Esophagus squamous epithelium (tissue), 5 donors: ENCODE data around the gene TULP1. TPM values are rescaled to one million over a fixed set of nuclear protein-coding genes. Genes with fewer than 3 reads are reported as not detected.
A peak's percentile ranks its signal among the peaks of the same experiment; 100 is the strongest.

ENCODE experiments used
- DNase-seq: peaks from one replicate; lab custom pipeline; 2025; lab: John Stamatoyannopoulos, UW
- H3K27ac ChIP-seq, 4 donors: fragments of 200-600 bp; sonication (generic); one replicate each; pipeline ENCODE4 v1.5.1; 2016 to 2019; ENCODE audit warnings: mild to moderate bottlenecking in 1 of 4
- H3K27me3 ChIP-seq, 4 donors: fragments of 200-600 bp; sonication (generic); 1 replicate in 3 of 4; 2 replicates in 1 of 4; pipeline versions ENCODE4 v1.5.1 to v1.6.0; 2017 to 2021; ENCODE audit warnings: antibody characterized with exemption in 1 of 4
- H3K36me3 ChIP-seq, 3 donors: fragments of 200-600 bp; sonication (generic); one replicate each; pipeline ENCODE4 v1.5.1; 2016 to 2019
- H3K4me1 ChIP-seq, 3 donors: fragments of 200-600 bp; sonication (generic); one replicate each; pipeline ENCODE4 v1.5.1; 2017 to 2019
- H3K4me3 ChIP-seq, 4 donors: fragments of 200-600 bp; sonication (generic); 1 replicate in 3 of 4; 2 replicates in 1 of 4; pipeline ENCODE4 v1.5.1; 2016 to 2019; ENCODE audit warnings: mild to moderate bottlenecking in 2 of 4, moderate library complexity in 1 of 4
- H3K9me3 ChIP-seq, 3 donors: fragments of 200-600 bp; sonication (generic); one replicate each; pipeline ENCODE4 v1.5.1; 2016 to 2019
- POLR2A ChIP-seq, 4 donors: fragments of 450-650 bp; IDR thresholded peaks; one replicate each; pipeline ENCODE4 v1.6.1; 2017; ENCODE audit warnings: antibody characterized with exemption in 4 of 4, mild to moderate bottlenecking in 4 of 4, moderate library complexity in 3 of 4
- WGBS, 2 donors: methylation state at CpG; one replicate each; pipeline ENCODE4 v1.1.5; 2018; 5-methylcytosine and 5-hydroxymethylcytosine counted together
- intact Hi-C: fragments of 100-400 bp; cut with DNase I; formaldehyde crosslinking; loops from one replicate; pipeline ENCODE4 v1.15.0; 2022
- total RNA-seq, 4 donors: library from RNA; depleted of rRNA; stranded (reverse); fragments of >200 nt; gene quantifications; one replicate each; pipeline ENCODE4 v1.1.0, GENCODE V29; 2016
- TF ChIP-seq, protein P1 (sequence below), 6 experiments: fragments of 450-650 bp in 4 of 6; fragments of 200-600 bp in 2 of 6; sonication (generic) in 2 of 6; IDR thresholded peaks; one replicate each; pipeline ENCODE4 v1.5.1; 2016 to 2019; ENCODE audit warnings: antibody characterized with exemption in 6 of 6, mild to moderate bottlenecking in 4 of 6, moderate library complexity in 4 of 6
- donor health status: DM: yes; HTN: yes; CAD: no.

Gene TULP1
- total RNA-seq, 4 donors from 2014 or later, result not detected

DNA sequence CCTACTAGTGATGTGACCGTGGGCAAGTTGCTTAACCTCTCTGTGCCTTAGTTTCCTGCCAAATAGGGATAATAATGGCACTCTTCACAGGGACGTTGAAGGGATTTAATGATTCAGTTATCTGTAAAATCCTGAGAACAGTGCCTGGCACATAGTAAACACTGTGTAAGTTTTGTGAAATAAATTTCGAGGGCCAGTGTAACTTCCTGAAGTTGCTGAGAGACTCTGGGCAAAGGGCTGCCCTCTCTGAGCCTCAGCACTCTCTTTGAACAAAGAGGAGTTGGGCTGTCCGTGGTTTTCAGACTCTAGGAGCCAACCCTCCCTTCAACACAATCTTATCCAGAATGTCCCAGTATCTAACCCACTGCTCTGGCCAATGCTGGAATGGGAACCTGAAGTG lies 13.3 kb downstream of the TULP1 start:
- Histone ChIP-seq H3K9me3 (no peaks in the 10 kb centered on the region), H3K27ac (no peak overlapping the region), H3K36me3 (no peaks in the 10 kb centered on the region), H3K4me3 (no peak overlapping the region), H3K27me3 (peaks cover 0 to 51% (median 0%) of the 10 kb centered on the region in 4 donors), H3K4me1 (peaks cover 18 to 44% (median 20%) of the 10 kb centered on the region in 3 donors)
- intact Hi-C loops, result no loop called here
- TF ChIP-seq POLR2A (IDR thresholded peaks at IDR 0.05), result no peak
- TF ChIP-seq, protein P1, sequence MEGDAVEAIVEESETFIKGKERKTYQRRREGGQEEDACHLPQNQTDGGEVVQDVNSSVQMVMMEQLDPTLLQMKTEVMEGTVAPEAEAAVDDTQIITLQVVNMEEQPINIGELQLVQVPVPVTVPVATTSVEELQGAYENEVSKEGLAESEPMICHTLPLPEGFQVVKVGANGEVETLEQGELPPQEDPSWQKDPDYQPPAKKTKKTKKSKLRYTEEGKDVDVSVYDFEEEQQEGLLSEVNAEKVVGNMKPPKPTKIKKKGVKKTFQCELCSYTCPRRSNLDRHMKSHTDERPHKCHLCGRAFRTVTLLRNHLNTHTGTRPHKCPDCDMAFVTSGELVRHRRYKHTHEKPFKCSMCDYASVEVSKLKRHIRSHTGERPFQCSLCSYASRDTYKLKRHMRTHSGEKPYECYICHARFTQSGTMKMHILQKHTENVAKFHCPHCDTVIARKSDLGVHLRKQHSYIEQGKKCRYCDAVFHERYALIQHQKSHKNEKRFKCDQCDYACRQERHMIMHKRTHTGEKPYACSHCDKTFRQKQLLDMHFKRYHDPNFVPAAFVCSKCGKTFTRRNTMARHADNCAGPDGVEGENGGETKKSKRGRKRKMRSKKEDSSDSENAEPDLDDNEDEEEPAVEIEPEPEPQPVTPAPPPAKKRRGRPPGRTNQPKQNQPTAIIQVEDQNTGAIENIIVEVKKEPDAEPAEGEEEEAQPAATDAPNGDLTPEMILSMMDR (IDR thresholded peaks at IDR 0.05), result no peak
- 77 to 81% methylated on average over 4 of the region's 4 CpGs for WGBS, 2 donors
- no peak for DNase-seq

DNA sequence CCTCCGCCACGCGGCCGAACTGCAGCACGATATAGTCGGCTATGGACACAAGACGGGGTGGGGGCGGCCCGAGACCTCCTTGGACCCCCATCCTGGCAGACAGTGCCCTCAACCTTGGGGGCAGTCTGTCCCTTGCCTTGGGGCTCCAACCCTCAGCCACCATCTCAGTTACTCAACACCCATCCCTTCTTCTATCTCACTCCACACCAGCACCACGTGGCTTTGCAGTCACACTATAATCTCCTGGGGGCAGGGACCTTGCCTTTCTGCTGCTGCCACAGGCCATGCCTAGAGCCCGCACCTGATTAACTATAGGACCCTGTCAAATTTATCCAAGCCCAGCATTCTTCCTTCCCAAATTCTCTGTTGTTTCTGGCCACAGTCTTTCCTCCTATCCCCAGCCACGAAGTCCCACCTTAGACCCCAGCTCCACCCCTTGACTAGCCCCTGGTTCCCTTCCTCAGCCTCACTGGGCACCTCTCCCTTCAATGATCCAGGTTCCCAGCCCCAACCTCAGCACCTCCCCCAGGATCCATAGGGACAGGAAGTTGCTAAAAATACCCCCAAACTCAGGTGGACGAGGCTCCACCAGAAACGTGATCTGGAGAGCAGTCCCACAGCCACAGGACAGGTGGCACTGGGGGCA lies 14.2 kb downstream of the TULP1 start:
- Histone ChIP-seq H3K27ac (peak overlapping the region; percentile 95 to 99 (median 98)), H3K4me1 (peaks cover 27 to 53% (median 28%) of the 10 kb centered on the region in 3 donors), H3K4me3 (peak overlapping the region; percentile 83 to 96 (median 92)), H3K27me3 (peaks cover 0 to 44% (median 0%) of the 10 kb centered on the region in 4 donors), H3K36me3 (peaks cover 0 to 3% (median 0%) of the 10 kb centered on the region in 3 donors), H3K9me3 (no peaks in the 10 kb centered on the region)
- 21 to 29% methylated on average over 11 to 14 of the region's 14 CpGs for WGBS, 2 donors
- TF ChIP-seq, protein P1 (IDR thresholded peaks at IDR 0.05), result no peak
- no peak for TF ChIP-seq POLR2A (IDR thresholded peaks at IDR 0.05)
- no peak for DNase-seq
- intact Hi-C loops, result no loop called here

DNA sequence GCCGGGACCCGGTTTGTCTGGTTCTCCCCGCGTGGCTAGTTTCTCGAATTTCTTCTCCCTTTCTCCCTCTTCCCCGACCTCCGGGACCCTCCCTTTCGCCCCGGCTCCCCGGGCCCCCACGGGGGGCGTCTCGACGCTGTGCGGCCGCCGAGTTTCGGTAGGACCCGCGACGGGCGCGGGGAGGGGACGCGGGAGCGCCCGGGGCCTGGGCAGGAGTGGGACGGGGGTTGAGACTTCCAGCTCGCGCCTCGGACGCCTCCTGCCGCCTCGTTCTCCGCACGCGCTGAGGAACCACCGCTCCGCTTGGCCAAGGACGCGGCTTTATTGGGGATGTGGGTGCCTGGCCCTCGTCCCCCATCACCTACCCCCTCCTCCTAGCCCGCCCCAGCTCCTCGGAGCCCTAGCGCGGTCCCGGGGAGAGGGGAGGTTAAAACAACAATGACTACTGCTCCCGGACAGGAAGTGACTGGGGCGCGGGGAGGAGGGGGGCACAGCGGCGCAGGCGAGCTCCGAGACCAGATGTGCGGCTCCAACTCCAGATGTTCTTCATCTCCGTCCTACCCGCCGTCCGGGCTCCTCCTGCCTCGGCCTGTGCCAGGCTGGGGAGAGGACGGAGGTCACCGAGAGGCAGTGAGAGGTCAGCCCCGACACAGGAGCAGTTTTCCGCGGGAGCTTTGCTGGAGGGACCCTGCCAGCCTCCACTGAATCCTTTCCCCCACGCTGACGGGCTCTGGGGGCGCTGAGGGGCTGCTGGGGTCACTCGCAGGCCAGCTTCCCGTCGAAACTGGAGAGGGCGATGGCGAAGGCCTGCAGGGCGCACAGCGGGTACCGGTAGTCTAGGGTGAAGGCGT lies 14.9 kb downstream of the TULP1 start:
- intact Hi-C loops, result no loop called here
- Histone ChIP-seq H3K36me3 (peaks cover 0 to 4% (median 0%) of the 10 kb centered on the region in 3 donors), H3K4me3 (peak overlapping the region; percentile 83 to 96 (median 92)), H3K27me3 (peaks cover 0 to 41% (median 0%) of the 10 kb centered on the region in 4 donors), H3K27ac (peak overlapping the region; percentile 95 to 99 (median 98)), H3K9me3 (no peaks in the 10 kb centered on the region), H3K4me1 (peaks cover 28 to 60% (median 29%) of the 10 kb centered on the region in 3 donors)
- 8% methylated on average over 17 of the region's 77 CpGs; no CpG with 5 or more reads in 1 of the 2 donors for WGBS, 2 donors
- no peak for DNase-seq
- TF ChIP-seq, protein P1 (IDR thresholded peaks at IDR 0.05), result peak in 1 of 6 experiments; percentile 2
- TF ChIP-seq POLR2A (IDR thresholded peaks at IDR 0.05), result peak in 2 of 4 donors; percentile 3 to 4

DNA sequence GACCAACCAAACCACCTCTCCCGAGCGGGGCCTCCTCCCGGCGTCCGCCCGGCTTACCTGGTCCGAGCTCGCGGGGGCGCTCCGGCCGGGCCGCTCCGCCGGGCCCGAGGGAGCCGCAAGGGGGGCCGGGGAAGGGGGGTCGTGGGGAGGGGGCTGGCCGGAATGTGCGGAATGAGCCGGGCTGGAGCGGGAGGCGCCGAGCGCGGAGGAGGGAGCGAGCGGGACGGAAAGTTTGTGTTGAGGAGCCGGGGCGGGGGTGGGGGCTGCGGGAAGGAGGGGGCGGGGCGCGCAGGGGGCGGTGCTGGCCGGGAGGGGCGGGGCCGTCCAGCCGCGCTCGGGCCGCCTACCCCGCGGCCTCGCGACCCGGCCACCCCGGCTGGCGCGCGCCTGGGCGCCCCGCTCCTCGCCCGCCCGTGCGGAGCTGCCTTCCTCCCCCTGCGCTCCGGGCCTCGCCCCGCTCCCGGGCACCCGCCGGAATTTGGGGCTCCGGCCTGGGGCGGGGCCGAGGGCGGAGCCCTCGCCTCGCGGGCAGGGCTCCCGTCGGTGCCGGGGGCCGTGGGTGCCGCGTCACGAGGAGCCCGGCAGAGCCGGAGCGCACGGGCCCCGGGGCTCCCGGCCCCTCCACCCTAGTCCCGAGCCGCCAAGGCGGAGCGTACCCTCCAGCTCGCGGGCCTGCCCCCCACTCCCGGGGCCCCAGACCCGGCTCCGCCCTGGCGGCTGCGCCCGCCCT lies 15.7 kb downstream of the TULP1 start, which contains the start of gene TEAD3:
TEAD3 (minus strand) TSS at position 239 of the 730 bp plus-strand sequence.
- intact Hi-C loops, result no loop called here
- Histone ChIP-seq H3K4me3 (peak within 1 kb of the TSS; percentile 83 to 96 (median 92)), H3K27me3 (peaks cover 0 to 34% (median 0%) of the 10 kb centered on the region in 4 donors), H3K36me3 (peaks cover 0 to 4% (median 0%) of the 10 kb centered on the region in 3 donors), H3K27ac (peak within 1 kb of the TSS; percentile 95 to 99 (median 98)), H3K4me1 (peaks cover 36 to 63% (median 37%) of the 10 kb centered on the region in 3 donors), H3K9me3 (no peaks in the 10 kb centered on the region)
- 0% methylated on average over 14 of the region's 98 CpGs; no CpG with 5 or more reads in 1 of the 2 donors for WGBS, 2 donors
- TF ChIP-seq POLR2A (IDR thresholded peaks at IDR 0.05), result peak in 2 of 4 donors; percentile 69 to 80
- TF ChIP-seq, protein P1 (IDR thresholded peaks at IDR 0.05), result peak in 1 of 6 experiments; percentile 6
- DNase-seq, result no peak
